Activated T-cell treated with anti-CD3 and anti-CD28 coated beads, Interleukin-2, amount 50 U/mL, for 72 hours (primary cell): ENCODE results near the gene LRP8. TPM values are rescaled to one million over a fixed set of nuclear protein-coding genes. Genes with fewer than 3 reads are reported as not detected.

ENCODE experiments used
- ATAC-seq, 2 donors: fragments of 150-1000 bp; cut with Tn5 transposase; replicated peaks in 1 of 2; 2 replicates each; pipeline ENCODE4 v1.10.0; 2021; ENCODE audit warnings: moderate library complexity in 2 of 2, mild to moderate bottlenecking in 1 of 2
- DNase-seq, 2 donors: peaks; one replicate each; pipeline ENCODE4 v3.0.0; 2021 to 2022; ENCODE audit warnings: mixed read lengths in 1 of 2
- H3K27ac Mint-ChIP-seq: one replicate; pipeline ENCODE4 v1.8.0; 2022; ENCODE audit warnings: mild to moderate bottlenecking, moderate library complexity, mixed read lengths
- H3K27me3 Mint-ChIP-seq: one replicate; pipeline ENCODE4 v1.8.0; 2022; ENCODE audit warnings: low read depth, mixed read lengths
- H3K36me3 Mint-ChIP-seq, 2 donors: one replicate each; pipeline ENCODE4 v1.8.0; 2022; ENCODE audit warnings: mixed read lengths in 2 of 2, mild to moderate bottlenecking in 1 of 2; ENCODE audit not compliant: insufficient read depth in 2 of 2
- H3K4me1 Mint-ChIP-seq: one replicate; pipeline ENCODE4 v1.8.0; 2022; ENCODE audit warnings: low read depth, mixed read lengths
- H3K4me3 Mint-ChIP-seq, 2 donors: one replicate each; pipeline ENCODE4 v1.8.0; 2022; ENCODE audit warnings: mild to moderate bottlenecking in 2 of 2, mixed read lengths in 2 of 2, moderate library complexity in 2 of 2
- H3K9me3 Mint-ChIP-seq, 2 donors: one replicate each; pipeline ENCODE4 v1.8.0; 2022; ENCODE audit warnings: mixed read lengths in 2 of 2
- total RNA-seq, 2 donors: library from RNA; stranded (reverse); gene quantifications; one replicate each; pipeline ENCODE4 v1.2.3, GENCODE V29; 2022

The LRP8 gene
- total RNA-seq, 2 donors from 2014 or later: 31.4 to 36.5 TPM

DNA sequence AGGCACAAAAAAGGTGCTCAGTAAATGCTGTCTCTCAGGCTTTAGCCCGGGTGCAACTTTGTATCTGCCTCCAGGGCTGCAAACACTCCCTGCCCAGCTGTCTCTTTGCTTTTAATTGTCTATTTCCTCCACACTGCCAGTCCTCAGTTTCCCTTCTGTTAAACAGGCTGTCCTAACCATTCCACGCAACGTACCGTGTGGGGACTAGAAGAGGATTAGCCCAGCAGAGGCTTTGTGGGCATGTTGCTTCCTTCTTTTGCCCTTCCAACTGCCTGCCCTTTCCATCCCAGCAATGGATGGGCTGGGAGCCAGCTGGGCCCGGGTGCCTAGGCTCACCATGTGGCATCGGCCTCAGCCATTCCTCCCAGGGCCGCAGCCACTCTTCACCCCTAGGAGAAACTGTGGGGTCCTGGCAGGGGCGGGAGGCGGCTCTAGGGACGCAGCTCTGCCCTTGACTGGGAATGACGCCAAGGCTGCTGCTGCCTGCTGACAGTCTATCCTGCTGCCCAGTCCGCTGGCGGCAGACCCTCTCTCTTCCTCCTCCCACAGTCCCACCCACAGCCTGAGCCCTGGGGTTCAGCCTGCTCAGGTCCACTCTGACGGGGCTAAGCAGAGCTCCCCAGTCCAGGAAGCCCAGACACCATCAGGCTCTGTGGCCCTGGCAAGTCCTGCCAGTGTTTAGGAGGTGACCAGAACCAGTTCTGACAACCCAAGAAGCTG lies 40.6 kb upstream of the LRP8 start:
- H3K36me3 Mint-ChIP-seq: no peaks in the 10 kb centered on the region

DNA sequence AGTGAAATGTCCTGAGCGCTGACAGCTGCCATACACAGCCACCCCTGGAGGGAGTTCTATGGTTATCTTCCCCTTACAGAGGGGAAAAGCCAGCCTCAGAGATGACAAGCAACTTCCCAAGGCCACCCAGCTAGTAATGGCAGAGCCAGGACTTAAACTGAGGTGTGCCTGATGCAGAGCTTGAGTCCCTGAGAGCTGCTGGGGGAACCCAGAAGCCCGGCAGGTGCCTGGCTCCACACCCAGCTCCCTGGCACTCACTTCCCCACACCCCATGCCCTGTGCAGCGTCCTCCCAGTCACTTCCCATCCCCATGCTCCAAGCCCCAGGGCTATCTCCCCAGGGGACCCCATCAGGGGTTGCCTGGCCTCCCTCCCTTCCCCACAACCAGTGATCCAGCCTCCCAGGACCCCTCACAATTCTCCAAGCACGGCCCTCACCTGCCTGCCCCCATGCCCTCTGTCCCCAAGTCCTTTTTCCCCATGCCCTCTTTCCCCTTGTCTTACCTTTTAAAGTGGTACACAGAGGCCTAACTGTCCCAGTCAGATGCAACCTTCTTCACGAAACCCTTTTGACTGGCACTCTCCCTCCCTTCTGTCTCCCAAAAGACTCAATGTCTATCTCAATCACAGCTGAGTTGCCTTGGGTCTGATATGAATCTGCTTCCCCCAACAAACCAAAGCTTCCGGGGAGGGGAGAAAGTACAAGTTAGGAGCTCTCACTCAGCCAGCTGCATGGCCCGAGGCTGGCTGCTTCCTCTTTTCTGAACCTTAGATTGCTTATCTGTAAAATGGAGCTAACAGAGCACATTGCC lies 39.8 kb upstream of the LRP8 start:
- Mint-ChIP-seq H3K4me1 (peaks cover 30% of the 10 kb centered on the region), H3K27me3 (no peaks in the 10 kb centered on the region), H3K4me3 (peak overlapping the region; percentile 72 to 79), H3K36me3 (no peaks in the 10 kb centered on the region), H3K27ac (peak overlapping the region; percentile 68), H3K9me3 (no peaks in the 10 kb centered on the region)
- DNase-seq: peak; percentile 20 to 51
- peak; percentile 86 to 95 for ATAC-seq

More for the DNA sequence above, 40.6 kb upstream of the LRP8 start:
- peak overlapping the region; percentile 68 for H3K27ac Mint-ChIP-seq
- H3K4me1 Mint-ChIP-seq: peaks cover 30% of the 10 kb centered on the region
- DNase-seq (no peak), ATAC-seq (no peak)
- H3K9me3 Mint-ChIP-seq: no peaks in the 10 kb centered on the region
- no peaks in the 10 kb centered on the region for H3K27me3 Mint-ChIP-seq
- peak overlapping the region; percentile 72 to 79 for H3K4me3 Mint-ChIP-seq

- Mint-ChIP-seq H3K36me3 (no peaks in the 10 kb centered on the region), H3K9me3 (no peaks in the 10 kb centered on the region), H3K27me3 (no peaks in the 10 kb centered on the region), H3K4me1 (peaks cover 30% of the 10 kb centered on the region), H3K4me3 (no peak overlapping the region), H3K27ac (no peak overlapping the region)
- DNase-seq (no peak), ATAC-seq (no peak)
Measured at GRCh38 chr1:53366901-53367502, 39.1 kb upstream of the LRP8 start.

GRCh38 chr1:53365437-53366063 lies 37.7 kb upstream of the LRP8 start:
- peaks cover 30% of the 10 kb centered on the region for H3K4me1 Mint-ChIP-seq
- H3K9me3 Mint-ChIP-seq: no peaks in the 10 kb centered on the region
- ATAC-seq (no peak), DNase-seq (no peak)
- no peaks in the 10 kb centered on the region for H3K27me3 Mint-ChIP-seq
- H3K36me3 Mint-ChIP-seq: no peaks in the 10 kb centered on the region
- no peak overlapping the region for H3K27ac Mint-ChIP-seq
- H3K4me3 Mint-ChIP-seq: no peak overlapping the region

DNA sequence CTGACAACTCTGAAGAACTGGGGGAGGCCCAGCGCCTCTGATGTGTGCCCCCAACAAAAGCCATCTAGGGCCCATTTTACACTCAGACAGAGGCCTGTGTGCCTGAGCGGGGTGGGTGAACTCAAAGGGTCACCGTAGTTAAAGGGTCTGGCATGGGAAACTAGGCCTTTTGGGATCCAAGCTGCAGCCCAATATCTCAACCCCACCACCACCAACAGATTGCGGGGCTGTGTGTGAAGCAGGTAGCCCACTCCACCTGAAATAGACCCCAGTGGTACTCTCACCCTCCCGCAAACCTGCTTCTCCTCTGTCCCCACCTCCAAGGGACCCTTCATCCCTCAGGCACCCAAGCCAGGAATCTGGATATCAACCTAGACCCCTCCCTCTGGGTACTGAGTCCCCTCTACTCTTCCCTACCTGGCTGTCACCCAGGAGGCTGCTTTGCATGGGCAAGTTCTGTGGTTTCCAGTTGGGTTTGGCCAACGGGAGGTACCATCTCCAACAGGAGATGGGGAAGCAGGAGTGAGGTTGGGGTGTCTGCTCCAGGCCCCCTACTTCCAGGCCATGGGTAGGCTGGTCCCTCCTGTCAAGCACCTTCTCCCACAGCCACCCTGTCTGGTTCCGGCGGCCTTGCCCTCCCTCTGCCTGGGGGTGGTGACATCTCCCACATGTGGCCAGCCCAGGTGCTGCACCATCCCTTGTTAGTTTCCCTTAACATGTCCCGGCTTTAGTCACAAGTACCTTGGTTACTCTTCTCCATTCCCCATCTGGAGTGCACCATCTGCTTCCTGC lies 35.2 kb upstream of the LRP8 start:
- peaks cover 20% of the 10 kb centered on the region for H3K4me1 Mint-ChIP-seq
- H3K27me3 Mint-ChIP-seq: no peaks in the 10 kb centered on the region
- H3K4me3 Mint-ChIP-seq: no peak overlapping the region
- H3K27ac Mint-ChIP-seq: no peak overlapping the region
- ATAC-seq (no peak), DNase-seq (no peak)
- no peaks in the 10 kb centered on the region for H3K9me3 Mint-ChIP-seq
- H3K36me3 Mint-ChIP-seq: peaks cover 0 to 7% of the 10 kb centered on the region in 2 donors

DNA sequence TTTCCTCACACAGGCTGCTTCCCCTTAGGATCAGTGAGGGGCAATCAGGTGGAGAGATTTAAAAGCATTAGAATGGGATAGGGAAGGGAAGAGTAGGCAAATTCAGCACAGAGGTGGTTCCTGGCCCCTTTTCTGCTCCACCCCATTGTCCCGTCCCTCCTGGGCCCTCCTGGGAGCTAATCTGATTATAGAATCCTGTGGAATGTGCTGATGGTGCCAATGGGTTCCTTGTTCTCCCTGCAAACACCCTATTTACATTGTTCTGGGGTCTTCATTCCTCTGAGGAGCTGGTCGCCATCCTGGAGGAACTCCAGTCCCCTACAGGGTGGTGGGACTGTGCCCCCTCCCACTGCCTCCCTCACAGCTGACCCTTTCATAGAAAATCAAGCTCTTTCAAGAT lies 34.4 kb upstream of the LRP8 start:
- Mint-ChIP-seq H3K9me3 (no peaks in the 10 kb centered on the region), H3K27me3 (no peaks in the 10 kb centered on the region), H3K4me1 (peaks cover 12% of the 10 kb centered on the region), H3K27ac (no peak overlapping the region), H3K4me3 (no peak overlapping the region), H3K36me3 (peaks cover 0 to 7% of the 10 kb centered on the region in 2 donors)
- no peak for DNase-seq
- ATAC-seq: no peak

DNA sequence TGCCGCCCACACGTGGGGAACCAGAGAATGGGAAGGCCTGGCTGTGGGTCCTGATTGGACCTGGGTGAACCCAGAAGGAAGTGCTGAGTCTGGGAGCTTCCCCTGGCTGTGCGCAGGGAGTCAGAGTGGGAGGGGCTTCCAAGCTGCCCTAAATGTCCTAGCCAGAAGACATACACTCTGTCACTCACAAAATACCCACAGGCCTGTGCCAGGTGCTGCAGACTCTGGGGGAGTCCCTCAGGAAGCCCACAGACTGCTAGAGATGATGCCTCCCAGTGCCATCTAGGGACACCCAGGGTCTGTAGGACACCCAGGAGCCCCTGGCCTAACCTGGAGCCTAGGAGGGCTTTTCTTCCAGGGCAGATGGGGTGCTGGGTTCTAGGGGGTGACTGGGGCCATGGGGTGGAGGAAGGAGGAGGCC lies 33.7 kb upstream of the LRP8 start:
- DNase-seq (no peak), ATAC-seq (no peak)
- Mint-ChIP-seq H3K9me3 (peaks cover 4% of the 10 kb centered on the region in 2 donors), H3K4me3 (no peak overlapping the region), H3K36me3 (peaks cover 5 to 10% of the 10 kb centered on the region in 2 donors), H3K27me3 (no peaks in the 10 kb centered on the region), H3K4me1 (peaks cover 8% of the 10 kb centered on the region), H3K27ac (no peak overlapping the region)

- no peak for ATAC-seq
- peaks cover 4% of the 10 kb centered on the region in 2 donors for H3K9me3 Mint-ChIP-seq
- no peaks in the 10 kb centered on the region for H3K27me3 Mint-ChIP-seq
Measured at GRCh38 chr1:53359934-53360276, 32.0 kb upstream of the LRP8 start.

DNA sequence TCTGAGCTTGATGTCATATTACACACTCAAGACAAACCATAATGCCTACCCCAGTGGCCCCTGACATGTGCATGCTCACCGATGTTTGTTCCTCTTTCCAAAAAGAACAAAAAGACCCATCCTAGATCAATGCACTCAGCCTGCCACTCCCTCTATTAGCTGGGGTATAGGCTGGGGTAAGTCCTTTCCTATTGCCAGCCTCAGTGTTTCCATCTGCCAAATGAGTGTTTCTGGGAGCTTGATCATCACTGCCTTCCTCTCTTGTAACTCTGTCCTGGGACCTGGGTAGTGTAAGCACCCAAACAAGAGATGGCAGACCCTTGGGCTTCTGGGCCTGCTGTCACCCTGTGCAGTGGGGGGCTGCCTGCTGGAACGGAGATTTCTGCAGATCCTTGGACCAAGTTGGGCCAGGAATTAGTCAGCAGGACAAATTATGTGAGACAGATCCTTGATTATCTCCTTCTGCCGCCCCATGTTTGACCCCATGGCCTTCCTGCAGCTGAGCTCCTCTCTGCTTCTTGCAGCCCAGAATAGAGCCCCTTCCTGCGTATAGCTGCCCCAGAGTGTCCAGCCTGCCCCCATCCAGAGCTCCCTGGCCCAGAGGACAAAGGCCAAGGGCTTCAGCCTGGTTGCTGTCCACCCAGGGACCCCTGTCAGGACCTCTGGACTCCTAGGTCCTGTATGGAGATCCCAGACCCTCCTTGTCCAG lies 31.5 kb upstream of the LRP8 start:
- DNase-seq (no peak), ATAC-seq (no peak)
- peaks cover 4% of the 10 kb centered on the region in 2 donors for H3K9me3 Mint-ChIP-seq
- no peak overlapping the region for H3K27ac Mint-ChIP-seq
- no peaks in the 10 kb centered on the region for H3K4me1 Mint-ChIP-seq
- no peaks in the 10 kb centered on the region for H3K27me3 Mint-ChIP-seq
- peaks cover 5 to 10% of the 10 kb centered on the region in 2 donors for H3K36me3 Mint-ChIP-seq
- no peak overlapping the region for H3K4me3 Mint-ChIP-seq

More at GRCh38 chr1:53359934-53360276, 32.0 kb upstream of the LRP8 start:
- no peak overlapping the region for H3K27ac Mint-ChIP-seq
- H3K36me3 Mint-ChIP-seq: peaks cover 5 to 10% of the 10 kb centered on the region in 2 donors
- H3K4me3 Mint-ChIP-seq: no peak overlapping the region
- DNase-seq: no peak
- H3K4me1 Mint-ChIP-seq: no peaks in the 10 kb centered on the region

GRCh38 chr1:53356637-53357036 lies 28.8 kb upstream of the LRP8 start:
- peaks cover 4% of the 10 kb centered on the region in 2 donors for H3K9me3 Mint-ChIP-seq
- no peaks in the 10 kb centered on the region for H3K4me1 Mint-ChIP-seq
- ATAC-seq (no peak), DNase-seq (no peak)
- no peaks in the 10 kb centered on the region for H3K27me3 Mint-ChIP-seq
- peaks cover 5 to 10% of the 10 kb centered on the region in 2 donors for H3K36me3 Mint-ChIP-seq
- H3K4me3 Mint-ChIP-seq: no peak overlapping the region
- H3K27ac Mint-ChIP-seq: no peak overlapping the region

DNA sequence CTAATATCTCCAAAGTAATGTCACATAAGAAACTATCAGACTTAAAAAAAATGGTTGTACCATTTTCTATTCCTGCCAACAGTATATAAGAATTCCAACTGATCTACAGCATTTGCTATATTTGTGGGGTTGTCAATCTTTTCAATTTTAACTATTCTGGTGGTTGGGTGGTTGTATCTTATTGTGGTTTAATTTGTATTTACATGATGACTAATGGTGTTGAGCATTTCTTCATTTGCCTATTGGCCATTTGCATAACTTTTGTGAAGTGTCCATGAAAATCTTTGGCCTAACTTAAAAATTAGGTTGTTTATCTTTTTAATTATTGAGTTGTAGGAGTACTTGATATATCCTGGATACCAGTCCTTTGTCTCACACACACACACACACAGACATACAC lies 26.2 kb upstream of the LRP8 start:
- peaks cover 4% of the 10 kb centered on the region in 2 donors for H3K9me3 Mint-ChIP-seq
- H3K4me1 Mint-ChIP-seq: no peaks in the 10 kb centered on the region
- H3K4me3 Mint-ChIP-seq: no peak overlapping the region

DNA sequence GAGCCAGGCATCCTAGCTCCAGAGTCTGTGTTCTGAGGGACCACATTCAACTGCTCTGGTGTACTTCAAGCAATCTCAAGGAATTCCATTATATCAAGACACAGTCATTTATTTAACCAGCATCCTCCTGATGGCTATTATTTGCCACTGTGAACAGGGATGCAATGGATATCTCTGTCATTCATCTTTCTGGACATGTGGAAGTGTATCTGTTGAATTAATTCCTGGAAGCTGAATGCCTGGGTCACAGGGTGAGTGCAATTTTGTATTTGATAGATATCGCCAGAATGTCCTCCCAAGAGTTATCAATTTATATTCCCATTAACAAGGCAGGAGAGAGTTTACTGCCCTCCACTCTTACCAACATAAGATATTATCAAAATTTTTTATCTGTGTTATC lies 24.7 kb upstream of the LRP8 start:
- Mint-ChIP-seq H3K36me3 (peaks cover 4 to 5% of the 10 kb centered on the region in 2 donors), H3K27ac (no peak overlapping the region), H3K4me3 (no peak overlapping the region), H3K27me3 (no peaks in the 10 kb centered on the region), H3K4me1 (no peaks in the 10 kb centered on the region), H3K9me3 (peaks cover 4% of the 10 kb centered on the region in 2 donors)
- DNase-seq (no peak), ATAC-seq (no peak)

More for the DNA sequence above, 26.2 kb upstream of the LRP8 start:
- no peak for ATAC-seq
- no peak for DNase-seq
- peaks cover 5 to 7% of the 10 kb centered on the region in 2 donors for H3K36me3 Mint-ChIP-seq
- H3K27me3 Mint-ChIP-seq: no peaks in the 10 kb centered on the region
- H3K27ac Mint-ChIP-seq: no peak overlapping the region
